Lung (tissue), 12 donors: ENCODE measurements around the gene FNIP2. TPM values are rescaled to one million over a fixed set of nuclear protein-coding genes. Genes with fewer than 3 reads are reported as not detected.

Source experiments
- ATAC-seq: fragments of 200-7000 bp; cut with Tn5 transposase; one replicate; pipeline ENCODE4 v1.9.1; 2020; ENCODE audit warnings: moderate number of reproducible peaks; ENCODE audit not compliant: insufficient read depth, low FRiP score
- DNase-seq, 3 donors: peaks; one replicate each; pipeline ENCODE4 v3.0.0-alpha.2; 2013 to 2017
- H3K27ac ChIP-seq, 2 donors: one replicate each; pipeline ENCODE4 v1.5.1; 2013; ENCODE audit warnings: mild to moderate bottlenecking in 2 of 2, moderate library complexity in 2 of 2, control low read depth in 1 of 2, inconsistent platforms in 1 of 2, low read depth in 1 of 2, low read length in 1 of 2
- H3K27me3 ChIP-seq, 3 donors: one replicate each; pipeline ENCODE4 v1.5.1; 2013; ENCODE audit warnings: low read length in 2 of 3; ENCODE audit not compliant: control insufficient read depth in 3 of 3, insufficient read depth in 3 of 3
- H3K36me3 ChIP-seq, 4 donors: one replicate each; pipeline ENCODE4 v1.5.1; 2013; ENCODE audit warnings: low read length in 4 of 4, mild to moderate bottlenecking in 1 of 4, moderate library complexity in 1 of 4; ENCODE audit not compliant: control insufficient read depth in 4 of 4, insufficient read depth in 4 of 4
- H3K4me1 ChIP-seq, 5 donors: one replicate each; pipeline ENCODE4 v1.5.1; 2013; ENCODE audit warnings: low read length in 5 of 5, mild to moderate bottlenecking in 2 of 5, moderate library complexity in 1 of 5; ENCODE audit not compliant: control insufficient read depth in 5 of 5, insufficient read depth in 5 of 5
- H3K4me3 ChIP-seq: one replicate; pipeline ENCODE4 v1.5.1; 2013; ENCODE audit warnings: mild to moderate bottlenecking, control low read depth, moderate library complexity
- H3K9ac ChIP-seq, 2 donors: one replicate each; pipeline ENCODE4 v1.5.1; 2013; ENCODE audit warnings: low read length in 2 of 2, control low read depth in 1 of 2; ENCODE audit not compliant: insufficient read depth in 1 of 2
- H3K9me3 ChIP-seq, 4 donors: one replicate each; pipeline ENCODE4 v1.5.1; 2013; ENCODE audit warnings: low read length in 3 of 4, mild to moderate bottlenecking in 1 of 4, moderate library complexity in 1 of 4; ENCODE audit not compliant: control insufficient read depth in 4 of 4, insufficient read depth in 3 of 4
- WGBS, 2 donors: extraction: QIAGEN DNeasy Blood & Tissue Kit; methylation state at CpG; one replicate each; pipeline ENCODE4 v1.1.7; 2013; 5-methylcytosine and 5-hydroxymethylcytosine counted together
- polyA plus RNA-seq, 2 donors: library from polyadenylated mRNA; stranded (reverse); fragments of 200-250 nt; gene quantifications; one replicate each; pipeline ENCODE4 v1.2.1, GENCODE V29; 2013
- total RNA-seq, 2 donors: library from RNA; depleted of rRNA in 1 of 2; stranded (reverse); fragments of >200 nt in 1 of 2; gene quantifications; one replicate each; pipeline ENCODE4 v1.2.1, GENCODE V29; 2014 to 2021
- TF ChIP-seq, protein P1 (sequence below): IDR thresholded peaks from 2 replicates; pipeline ENCODE4 v1.5.1; 2012; ENCODE audit warnings: mild to moderate bottlenecking; ENCODE audit errors: control extremely low read depth, extremely low read depth
- donor health status: control.
- donor health status: control.
- donor health status: Bipolar disorder and iron deficiency.
- donor health status: healthy.
- donor health status: DM: yes; HTN: yes; CAD: no.

Gene FNIP2
- total and polyA plus RNA-seq, 4 donors, result 12.1 to 150 (median 44.6) TPM

DNA sequence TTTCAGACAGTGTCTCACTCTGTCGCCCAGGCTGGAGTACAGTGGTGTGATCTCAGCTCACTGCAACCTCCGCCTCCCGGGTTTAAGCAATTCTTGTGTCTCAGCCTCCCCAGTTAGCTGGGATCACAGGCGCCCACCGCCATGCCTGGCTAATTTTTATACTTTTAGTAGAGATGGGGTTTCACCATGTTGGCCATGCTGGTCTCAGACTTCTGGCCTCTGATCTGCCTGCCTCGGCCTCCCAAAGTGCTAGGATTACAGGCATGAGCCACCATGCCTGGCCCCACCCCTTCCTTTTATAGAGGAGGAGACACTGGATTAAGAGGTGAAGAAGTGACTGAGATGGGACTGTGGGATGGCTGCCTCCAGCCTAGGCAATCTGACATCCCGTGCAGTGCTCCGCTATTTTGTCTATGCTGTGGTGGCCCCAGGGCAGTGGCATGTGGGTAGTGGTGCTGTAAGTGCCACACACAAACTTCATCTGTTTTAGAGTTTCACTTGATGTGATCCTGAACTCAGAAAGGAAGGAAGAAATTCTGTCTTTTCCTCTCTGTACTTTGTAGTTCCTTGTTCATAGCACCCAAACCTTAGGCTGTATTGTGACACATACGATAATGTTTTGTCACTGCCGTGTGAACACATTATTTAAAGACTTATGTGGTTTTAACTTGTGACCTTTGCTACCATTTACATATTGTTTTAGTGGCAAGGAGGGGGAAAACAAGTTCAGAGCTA lies 48.9 kb downstream of the FNIP2 start:
- H3K9ac ChIP-seq, result no peak overlapping the region

GRCh38 chr4:158818560-158819140 lies 49.8 kb downstream of the FNIP2 start:
- TF ChIP-seq, protein P1, sequence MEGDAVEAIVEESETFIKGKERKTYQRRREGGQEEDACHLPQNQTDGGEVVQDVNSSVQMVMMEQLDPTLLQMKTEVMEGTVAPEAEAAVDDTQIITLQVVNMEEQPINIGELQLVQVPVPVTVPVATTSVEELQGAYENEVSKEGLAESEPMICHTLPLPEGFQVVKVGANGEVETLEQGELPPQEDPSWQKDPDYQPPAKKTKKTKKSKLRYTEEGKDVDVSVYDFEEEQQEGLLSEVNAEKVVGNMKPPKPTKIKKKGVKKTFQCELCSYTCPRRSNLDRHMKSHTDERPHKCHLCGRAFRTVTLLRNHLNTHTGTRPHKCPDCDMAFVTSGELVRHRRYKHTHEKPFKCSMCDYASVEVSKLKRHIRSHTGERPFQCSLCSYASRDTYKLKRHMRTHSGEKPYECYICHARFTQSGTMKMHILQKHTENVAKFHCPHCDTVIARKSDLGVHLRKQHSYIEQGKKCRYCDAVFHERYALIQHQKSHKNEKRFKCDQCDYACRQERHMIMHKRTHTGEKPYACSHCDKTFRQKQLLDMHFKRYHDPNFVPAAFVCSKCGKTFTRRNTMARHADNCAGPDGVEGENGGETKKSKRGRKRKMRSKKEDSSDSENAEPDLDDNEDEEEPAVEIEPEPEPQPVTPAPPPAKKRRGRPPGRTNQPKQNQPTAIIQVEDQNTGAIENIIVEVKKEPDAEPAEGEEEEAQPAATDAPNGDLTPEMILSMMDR, result no peak
- H3K27me3 ChIP-seq, result no peaks in the 10 kb centered on the region
- no peak overlapping the region for H3K4me3 ChIP-seq
- no peak for DNase-seq
- ATAC-seq, result no peak
- 78 to 94% methylated on average over 2 of the region's 2 CpGs for whole genome bisulfite sequencing, 2 donors
- no peak overlapping the region for H3K9ac ChIP-seq
- no peaks in the 10 kb centered on the region for H3K9me3 ChIP-seq
- H3K36me3 ChIP-seq, result no peaks in the 10 kb centered on the region
- H3K27ac ChIP-seq, result peak overlapping the region in 1 of 2 donors; percentile 33
- H3K4me1 ChIP-seq, result peaks cover 6 to 37% (median 16%) of the 10 kb centered on the region in 5 donors

More for the DNA sequence above, 48.9 kb downstream of the FNIP2 start:
- Histone ChIP-seq H3K4me1 (peaks cover 6 to 42% (median 16%) of the 10 kb centered on the region in 5 donors), H3K36me3 (no peaks in the 10 kb centered on the region), H3K27me3 (no peaks in the 10 kb centered on the region), H3K9me3 (no peaks in the 10 kb centered on the region), H3K4me3 (no peak overlapping the region), H3K27ac (peak overlapping the region; percentile 42 to 64)
- DNase-seq, result no peak
- WGBS, 2 donors, result 64 to 75% methylated on average over 10 of the region's 10 CpGs
- TF ChIP-seq, protein P1, result no peak
- peak; percentile 20 for ATAC-seq

DNA sequence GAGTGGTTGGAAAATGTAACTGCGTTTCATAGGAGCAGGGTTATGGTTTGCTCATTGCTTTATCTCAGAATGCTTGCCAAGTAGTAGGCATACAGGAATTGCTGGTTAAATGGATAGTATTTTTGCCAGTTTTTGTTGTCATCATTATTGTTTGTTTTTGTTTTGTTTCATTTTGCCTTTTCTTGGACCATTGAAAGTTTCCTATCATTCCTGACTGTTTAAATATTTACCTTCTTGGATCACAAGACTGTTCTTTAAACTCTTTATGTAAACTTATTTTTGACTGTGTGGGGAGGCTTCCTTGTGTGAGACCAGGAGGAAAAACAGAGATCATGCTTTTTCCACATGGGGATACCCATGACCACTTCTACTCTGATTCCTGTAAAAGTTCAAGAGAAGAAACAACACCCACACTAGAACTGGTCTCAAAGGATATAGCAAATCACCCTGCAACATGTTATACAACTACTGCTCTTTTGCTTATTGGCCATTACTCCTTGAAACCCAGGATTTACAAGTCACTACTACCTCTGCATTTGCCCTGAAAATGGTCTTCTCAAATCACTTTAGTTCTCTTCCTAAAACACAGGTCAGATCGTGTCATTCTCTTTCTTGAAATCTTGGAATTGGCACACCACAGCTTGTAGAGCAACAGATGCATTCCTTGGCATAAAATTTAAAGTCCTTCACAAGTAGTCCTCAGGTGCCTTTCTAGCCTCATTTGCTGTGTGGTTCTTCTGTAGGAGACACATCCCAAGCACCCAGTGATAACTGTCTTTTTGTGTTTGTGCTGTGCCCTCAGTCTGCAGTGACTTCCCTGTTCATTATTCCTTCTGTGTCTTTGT lies 51.3 kb downstream of the FNIP2 start:
- DNase-seq (no peak), ATAC-seq (no peak)
- WGBS, 2 donors, result 39 to 63% methylated on average over 2 of the region's 2 CpGs
- no peaks in the 10 kb centered on the region for H3K27me3 ChIP-seq
- TF ChIP-seq, protein P1, result no peak
- peaks cover 6 to 42% (median 19%) of the 10 kb centered on the region in 5 donors for H3K4me1 ChIP-seq
- H3K9ac ChIP-seq, result no peak overlapping the region
- peak overlapping the region in 1 of 2 donors; percentile 68 for H3K27ac ChIP-seq
- H3K4me3 ChIP-seq, result no peak overlapping the region
- no peaks in the 10 kb centered on the region for H3K36me3 ChIP-seq
- H3K9me3 ChIP-seq, result no peaks in the 10 kb centered on the region
